C4-2B (cell line): ENCODE measurements around the gene SELENOK.

Source experiments
- H3K27ac ChIP-seq: fragments of 450-650 bp; 2 replicates; pipeline ENCODE4 v1.5.1; 2017
- CTCF ChIP-seq: fragments of 450-650 bp; conservative IDR thresholded peaks from 2 replicates; pipeline ENCODE4 v1.5.1; 2017; ENCODE audit warnings: mild to moderate bottlenecking
- ZFX ChIP-seq: fragments of 450-650 bp; IDR thresholded peaks from 2 replicates; pipeline ENCODE4 v1.6.1; 2017

Gene SELENOK

GRCh38 chr3:53846851-53847155 lies 44.9 kb downstream of the SELENOK start:
- peak overlapping the region; percentile 94 for H3K27ac ChIP-seq
- no peak for TF ChIP-seq CTCF
- no peak for TF ChIP-seq ZFX

- peak; percentile 72 for TF ChIP-seq ZFX
- no peak for TF ChIP-seq CTCF
- peak within 1 kb of the TSS; percentile 94 for H3K27ac ChIP-seq
Observed at GRCh38 chr3:53846134-53846850, 45.4 kb downstream of the SELENOK start, which contains the start of the genes CHDH and IL17RB. TSS of gene CHDH (minus strand) at chr3:53846419. CDS start at chr3:53824008, 22,411 bp downstream. TSS of gene IL17RB (plus strand) at chr3:53846568. CDS start at chr3:53846589, 21 bp downstream.

GRCh38 chr3:53845881-53846133 lies 45.9 kb downstream of the SELENOK start:
- TF ChIP-seq ZFX: peak; percentile 81; the same call in 1 of the 2 replicates
- peak; percentile 43 for TF ChIP-seq CTCF
- peak overlapping the region; percentile 94 for H3K27ac ChIP-seq

- TF ChIP-seq ZFX: no peak
- TF ChIP-seq CTCF: peak; percentile 68
- peak overlapping the region; percentile 94 for H3K27ac ChIP-seq
Observed at GRCh38 chr3:53845103-53845880, 46.4 kb downstream of the SELENOK start.

GRCh38 chr3:53844262-53845102 lies 47.2 kb downstream of the SELENOK start:
- peak overlapping the region; percentile 94 for H3K27ac ChIP-seq

More at GRCh38 chr3:53844262-53845102, 47.2 kb downstream of the SELENOK start:
- TF ChIP-seq ZFX (no peak), CTCF (no peak)
